BJ (cell line): ENCODE data around the gene TMEM234. TPM values are rescaled to one million over a fixed set of nuclear protein-coding genes. Genes with fewer than 3 reads are reported as not detected.
A peak's percentile ranks its signal among the peaks of the same experiment; 100 is the strongest.

Source experiments
- CTCF ChIA-PET: fragments of 350-600 bp; formaldehyde crosslinking; extraction: SDS; loops from one replicate; lab custom pipeline; 2021; ENCODE audit warnings: antibody characterized with exemption, inconsistent platforms; lab: Yijun Ruan, JAX
- POLR2A ChIA-PET: fragments of 300-600 bp; sonication (Branson Sonifier 250); formaldehyde crosslinking; extraction: SDS; loops from one replicate; lab custom pipeline; 2021; ENCODE audit warnings: antibody characterized with exemption; lab: Charles Lee
- DNase-seq: peaks from one replicate; pipeline ENCODE4 v3.0.0-alpha.2; 2011; ENCODE audit warnings: low read depth
- H3K27me3 ChIP-seq: 2 replicates; pipeline ENCODE4 v1.6.0; 2011; ENCODE audit warnings: low read length; ENCODE audit not compliant: control insufficient read depth, insufficient read depth
- H3K36me3 ChIP-seq: 2 replicates; pipeline ENCODE4 v1.5.1; 2011; ENCODE audit warnings: low read length; ENCODE audit not compliant: control insufficient read depth, insufficient read depth
- H3K4me3 ChIP-seq: 2 replicates; pipeline ENCODE4 v1.5.1; 2011; ENCODE audit warnings: low read depth, mild to moderate bottlenecking, control low read depth, low read length
- CTCF ChIP-seq: IDR thresholded peaks from 2 replicates; pipeline ENCODE4 v1.5.1; 2011; ENCODE audit warnings: low read depth, mild to moderate bottlenecking, control low read depth, inconsistent platforms, low read length, moderate library complexity; ENCODE audit not compliant: insufficient read depth
- polyA plus RNA-seq: library from polyadenylated mRNA; depleted of rRNA; stranded (reverse); fragments of >200 nt; gene quantifications from 2 replicates; pipeline ENCODE4 v1.2.3, GENCODE V29; 2011

Gene TMEM234
- polyA plus RNA-seq, 1 experiment = 37.8 TPM

- ChIA-PET CTCF (interaction anchor here (0.7 to 2.0 kb wide), 6 partner anchors 25 to 107 kb away, joined by 3 to 5 read pairs (median 4); partner anchors contain the start of gene TMEM39B), POLR2A (interaction anchor here (0.9 kb wide), 1 partner anchor 18 kb away, joined by 3 read pairs; no protein-coding TSS in a partner anchor)
- peak; percentile 51 for DNase-seq
- Histone ChIP-seq H3K27me3 (no peaks in the 10 kb centered on the region), H3K4me3 (peak within 1 kb of the TSS; percentile 66), H3K36me3 (peaks cover 6% of the 10 kb centered on the region)
- no peak for TF ChIP-seq CTCF
Measured at GRCh38 chr1:32179443-32180185, 42.5 kb downstream of the TMEM234 start, which contains the start of gene TXLNA. TXLNA (plus strand) TSS chr1:32179675; CDS start chr1:32180346, 671 bp downstream.

DNA sequence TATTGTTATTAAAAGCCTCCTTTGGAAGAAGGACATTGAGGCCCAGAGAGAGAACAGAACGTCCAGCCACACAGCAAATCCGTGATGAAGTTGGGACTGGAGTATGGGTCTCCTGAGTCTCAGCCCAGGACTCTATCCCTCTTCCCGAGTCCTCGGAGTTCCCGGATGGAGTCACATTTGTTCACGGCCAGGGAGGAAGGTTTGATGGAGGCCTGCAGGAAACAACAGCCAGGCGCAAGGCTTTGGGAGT lies 43.0 kb downstream of the TMEM234 start:
- CTCF ChIA-PET = interaction anchor here (0.7 to 2.0 kb wide), 4 partner anchors 25 to 70 kb away, joined by 3 to 5 read pairs (median 4); no protein-coding TSS in a partner anchor
- H3K27me3 ChIP-seq = no peaks in the 10 kb centered on the region
- TF ChIP-seq CTCF = no peak
- H3K4me3 ChIP-seq = peak overlapping the region; percentile 66; the same call in 1 of the 2 replicates
- peaks cover 2% of the 10 kb centered on the region for H3K36me3 ChIP-seq
- no peak for DNase-seq
- POLR2A ChIA-PET = no interaction called here

- H3K4me3 ChIP-seq = no peak overlapping the region
- H3K36me3 ChIP-seq = peaks cover 2% of the 10 kb centered on the region
- CTCF ChIA-PET = interaction anchor here (0.7 to 2.0 kb wide), 4 partner anchors 24 to 70 kb away, joined by 3 to 5 read pairs (median 4); no protein-coding TSS in a partner anchor
- POLR2A ChIA-PET = no interaction called here
- TF ChIP-seq CTCF = no peak
- no peaks in the 10 kb centered on the region for H3K27me3 ChIP-seq
- DNase-seq = no peak
Measured at GRCh38 chr1:32178380-32179192, 43.6 kb downstream of the TMEM234 start.

DNA sequence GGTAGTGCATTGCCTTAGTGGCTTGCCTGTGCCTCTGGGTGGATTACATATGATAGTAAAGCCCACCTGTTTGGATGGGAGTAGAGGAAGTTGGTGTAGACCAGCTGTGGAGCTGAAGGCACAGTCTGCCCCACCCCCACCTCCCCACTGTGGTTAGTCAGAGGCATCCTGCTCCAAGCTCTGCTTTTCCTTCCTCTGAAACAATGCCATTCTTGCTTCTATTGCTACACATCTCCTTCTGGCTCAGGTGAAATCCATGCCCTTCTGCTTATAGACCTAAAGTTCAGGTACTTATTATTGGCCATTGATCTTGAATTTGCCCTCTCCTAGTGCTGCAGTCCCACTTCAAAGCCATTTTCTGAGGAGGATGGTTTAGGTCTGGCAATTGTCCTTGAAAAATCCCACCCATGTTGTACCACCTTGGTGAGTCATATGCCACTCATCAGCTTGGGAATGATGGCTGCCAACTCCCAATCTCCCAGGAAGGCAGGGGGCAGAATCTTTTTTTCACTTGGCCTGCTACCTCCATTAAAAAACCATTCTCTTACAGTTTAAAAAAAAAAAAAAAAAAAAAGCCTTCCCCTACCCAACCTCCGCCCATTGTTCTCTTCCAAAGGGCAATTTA lies 49.4 kb downstream of the TMEM234 start:
- no peak for DNase-seq
- no peak for TF ChIP-seq CTCF
- no peaks in the 10 kb centered on the region for H3K27me3 ChIP-seq
- ChIA-PET CTCF (no interaction called here), POLR2A (interaction anchor here (0.6 to 0.7 kb wide), 2 partner anchors 139 to 208 kb away, joined by 5 to 18 read pairs; no protein-coding TSS in a partner anchor)
- peaks cover 23% of the 10 kb centered on the region for H3K36me3 ChIP-seq
- H3K4me3 ChIP-seq = no peak overlapping the region
